Central memory CD8-positive, alpha-beta T cell (primary cell): ENCODE measurements around the gene DIP2C.
"Not testable (repeated sequence)": the region's sequence is repeated elsewhere in the genome, so short reads cannot be mapped to it uniquely, and the experiment has no call there.

Experiments
- ATAC-seq: fragments of 150-1000 bp; cut with Tn5 transposase; replicated peaks from 2 replicates; pipeline ENCODE4 v1.10.0; 2022; ENCODE audit warnings: mild to moderate bottlenecking, moderate FRiP score, moderate number of reproducible peaks; ENCODE audit not compliant: poor library complexity, severe bottlenecking; ENCODE audit errors: extremely low read depth
- DNase-seq, 2 donors: peaks; one replicate each; pipeline ENCODE4 v3.0.0; 2021; ENCODE audit warnings: low spot score in 2 of 2
- H3K27ac Mint-ChIP-seq: one replicate; pipeline ENCODE4 v1.8.0; 2022; ENCODE audit warnings: low read depth, mild to moderate bottlenecking, moderate library complexity, mixed read lengths
- H3K27me3 Mint-ChIP-seq: one replicate; pipeline ENCODE4 v1.8.0; 2022; ENCODE audit warnings: mixed read lengths
- H3K36me3 Mint-ChIP-seq: one replicate; pipeline ENCODE4 v1.8.0; 2022; ENCODE audit warnings: mild to moderate bottlenecking, moderate library complexity, mixed read lengths; ENCODE audit not compliant: insufficient read depth
- H3K4me1 Mint-ChIP-seq: one replicate; pipeline ENCODE4 v1.8.0; 2022; ENCODE audit warnings: mixed read lengths
- H3K4me3 Mint-ChIP-seq: one replicate; pipeline ENCODE4 v1.8.0; 2022; ENCODE audit warnings: mild to moderate bottlenecking, moderate library complexity, mixed read lengths
- H3K9me3 Mint-ChIP-seq: one replicate; pipeline ENCODE4 v1.8.0; 2022; ENCODE audit warnings: mixed read lengths

Gene DIP2C

GRCh38 chr10:717458-717857 is 28.0 kb upstream of the DIP2C start:
- Mint-ChIP-seq H3K27ac (no peak overlapping the region), H3K4me1 (no peaks in the 10 kb centered on the region), H3K4me3 (no peak overlapping the region), H3K36me3 (no peaks in the 10 kb centered on the region), H3K9me3 (peaks cover 10% of the 10 kb centered on the region), H3K27me3 (peaks cover 51% of the 10 kb centered on the region)
- DNase-seq (no peak), ATAC-seq (no peak)

GRCh38 chr10:716821-717220 is 27.4 kb upstream of the DIP2C start:
- DNase-seq (no peak), ATAC-seq (no peak)
- no peaks in the 10 kb centered on the region for H3K4me1 Mint-ChIP-seq
- peaks cover 10% of the 10 kb centered on the region for H3K9me3 Mint-ChIP-seq
- H3K4me3 Mint-ChIP-seq, result no peak overlapping the region
- no peaks in the 10 kb centered on the region for H3K36me3 Mint-ChIP-seq
- H3K27ac Mint-ChIP-seq, result no peak overlapping the region
- H3K27me3 Mint-ChIP-seq, result peaks cover 47% of the 10 kb centered on the region

- no peaks in the 10 kb centered on the region for H3K4me1 Mint-ChIP-seq
- peaks cover 33% of the 10 kb centered on the region for H3K27me3 Mint-ChIP-seq
- ATAC-seq, result no peak
- H3K4me3 Mint-ChIP-seq, result no peak overlapping the region
- DNase-seq, result no peak
- no peak overlapping the region for H3K27ac Mint-ChIP-seq
- no peaks in the 10 kb centered on the region for H3K36me3 Mint-ChIP-seq
- H3K9me3 Mint-ChIP-seq, result peaks cover 10% of the 10 kb centered on the region
These were observed 24.7 kb upstream of the DIP2C start for GRCh38 chr10:714214-714613.

- Mint-ChIP-seq H3K27ac (no peak overlapping the region), H3K4me3 (no peak overlapping the region), H3K4me1 (no peaks in the 10 kb centered on the region), H3K27me3 (peaks cover 34% of the 10 kb centered on the region), H3K36me3 (no peaks in the 10 kb centered on the region), H3K9me3 (peaks cover 10% of the 10 kb centered on the region)
- no peak for DNase-seq
- no peak for ATAC-seq
These were observed 23.1 kb upstream of the DIP2C start for GRCh38 chr10:712575-712974.

GRCh38 chr10:712089-712488 is 22.6 kb upstream of the DIP2C start:
- Mint-ChIP-seq H3K9me3 (peaks cover 10% of the 10 kb centered on the region), H3K27ac (no peak overlapping the region), H3K4me3 (no peak overlapping the region), H3K27me3 (peaks cover 39% of the 10 kb centered on the region), H3K4me1 (no peaks in the 10 kb centered on the region), H3K36me3 (no peaks in the 10 kb centered on the region)
- no peak for ATAC-seq
- no peak for DNase-seq

- no peaks in the 10 kb centered on the region for H3K36me3 Mint-ChIP-seq
- no peak overlapping the region for H3K27ac Mint-ChIP-seq
- H3K27me3 Mint-ChIP-seq, result peaks cover 51% of the 10 kb centered on the region
- no peak for DNase-seq
- H3K4me1 Mint-ChIP-seq, result no peaks in the 10 kb centered on the region
- ATAC-seq, result no peak
- H3K9me3 Mint-ChIP-seq, result no peaks in the 10 kb centered on the region
- no peak overlapping the region for H3K4me3 Mint-ChIP-seq
These were observed 18.4 kb upstream of the DIP2C start for GRCh38 chr10:707861-708260.

GRCh38 chr10:707456-707855 is 18.0 kb upstream of the DIP2C start:
- H3K27ac Mint-ChIP-seq, result no peak overlapping the region
- ATAC-seq (no peak), DNase-seq (no peak)
- no peaks in the 10 kb centered on the region for H3K36me3 Mint-ChIP-seq
- no peaks in the 10 kb centered on the region for H3K4me1 Mint-ChIP-seq
- H3K4me3 Mint-ChIP-seq, result no peak overlapping the region
- no peaks in the 10 kb centered on the region for H3K9me3 Mint-ChIP-seq
- H3K27me3 Mint-ChIP-seq, result peaks cover 54% of the 10 kb centered on the region

- H3K27me3 Mint-ChIP-seq, result peaks cover 75% of the 10 kb centered on the region
- DNase-seq (no peak), ATAC-seq (no peak)
- H3K36me3 Mint-ChIP-seq, result no peaks in the 10 kb centered on the region
- H3K27ac Mint-ChIP-seq, result no peak overlapping the region
- no peaks in the 10 kb centered on the region for H3K4me1 Mint-ChIP-seq
- H3K9me3 Mint-ChIP-seq, result no peaks in the 10 kb centered on the region
- H3K4me3 Mint-ChIP-seq, result no peak overlapping the region
These were observed 13.7 kb upstream of the DIP2C start for GRCh38 chr10:703118-703517.

GRCh38 chr10:700183-700582 is 10.7 kb upstream of the DIP2C start:
- H3K36me3 Mint-ChIP-seq, H3K27ac Mint-ChIP-seq, H3K4me1 Mint-ChIP-seq, H3K4me3 Mint-ChIP-seq, H3K9me3 Mint-ChIP-seq, DNase-seq, ATAC-seq: not testable (repeated sequence)
- H3K27me3 Mint-ChIP-seq, result peaks cover 69% of the 10 kb centered on the region

GRCh38 chr10:697097-697875 is 7.8 kb upstream of the DIP2C start:
- Mint-ChIP-seq H3K27ac (no peak overlapping the region), H3K9me3 (no peaks in the 10 kb centered on the region), H3K4me1 (no peaks in the 10 kb centered on the region), H3K36me3 (no peaks in the 10 kb centered on the region), H3K4me3 (no peak overlapping the region), H3K27me3 (peaks cover 63% of the 10 kb centered on the region)
- ATAC-seq, result no peak
- no peak for DNase-seq

- Mint-ChIP-seq H3K4me1 (peaks cover 2% of the 10 kb centered on the region), H3K9me3 (no peaks in the 10 kb centered on the region), H3K27ac (no peak overlapping the region), H3K36me3 (no peaks in the 10 kb centered on the region), H3K4me3 (no peak overlapping the region), H3K27me3 (peaks cover 69% of the 10 kb centered on the region)
- no peak for DNase-seq
- ATAC-seq, result no peak
These were observed 5.9 kb upstream of the DIP2C start for GRCh38 chr10:695396-695795.

GRCh38 chr10:693506-693905 is 4.0 kb upstream of the DIP2C start:
- Mint-ChIP-seq H3K9me3 (no peaks in the 10 kb centered on the region), H3K27me3 (peaks cover 65% of the 10 kb centered on the region), H3K27ac (no peak overlapping the region), H3K4me3 (no peak overlapping the region), H3K4me1 (peaks cover 5% of the 10 kb centered on the region), H3K36me3 (no peaks in the 10 kb centered on the region)
- ATAC-seq, result no peak
- no peak for DNase-seq

- H3K4me3 Mint-ChIP-seq, result no peak overlapping the region
- ATAC-seq, result no peak
- peaks cover 66% of the 10 kb centered on the region for H3K27me3 Mint-ChIP-seq
- H3K36me3 Mint-ChIP-seq, result no peaks in the 10 kb centered on the region
- no peak for DNase-seq
- peaks cover 5% of the 10 kb centered on the region for H3K4me1 Mint-ChIP-seq
- H3K27ac Mint-ChIP-seq, result no peak overlapping the region
- no peaks in the 10 kb centered on the region for H3K9me3 Mint-ChIP-seq
These were observed 3.3 kb upstream of the DIP2C start for GRCh38 chr10:692682-693351.
